GM19099 (cell line): Measurements from ENCODE around the gene TRIM2.

Experiments used
- POLR2A ChIP-seq: IDR thresholded peaks from 3 replicates; pipeline ENCODE4 v1.6.1; 2011; ENCODE audit warnings: low read depth; ENCODE audit not compliant: insufficient read length; ENCODE audit errors: extremely low read depth

TRIM2 gene

GRCh38 chr4:153204247-153204671 is at the start of gene TRIM2:
Gene TRIM2 (plus strand): TSS chr4:153204443. CDS start chr4:153204531, 88 bp downstream.
- no peak for TF ChIP-seq POLR2A

GRCh38 chr4:153155686-153156085 is 48.6 kb upstream of the TRIM2 start:
- TF ChIP-seq POLR2A, result no peak

GRCh38 chr4:153156263-153156662 is 48.0 kb upstream of the TRIM2 start:
- no peak for TF ChIP-seq POLR2A

GRCh38 chr4:153156721-153157120 is 47.5 kb upstream of the TRIM2 start:
- TF ChIP-seq POLR2A, result no peak

- TF ChIP-seq POLR2A, result no peak
Measured at GRCh38 chr4:153159016-153159415, 45.2 kb upstream of the TRIM2 start.

GRCh38 chr4:153159728-153160221 is 44.5 kb upstream of the TRIM2 start:
- no peak for TF ChIP-seq POLR2A

GRCh38 chr4:153160821-153161220 is 43.4 kb upstream of the TRIM2 start:
- no peak for TF ChIP-seq POLR2A

GRCh38 chr4:153161226-153161963 is 42.8 kb upstream of the TRIM2 start:
- TF ChIP-seq POLR2A, result no peak

GRCh38 chr4:153166716-153167501 is 37.3 kb upstream of the TRIM2 start:
- TF ChIP-seq POLR2A, result no peak

GRCh38 chr4:153169776-153170175 is 34.5 kb upstream of the TRIM2 start:
- TF ChIP-seq POLR2A, result no peak

GRCh38 chr4:153170407-153170806 is 33.8 kb upstream of the TRIM2 start:
- no peak for TF ChIP-seq POLR2A

GRCh38 chr4:153174821-153175567 is 29.2 kb upstream of the TRIM2 start:
- TF ChIP-seq POLR2A, result no peak

GRCh38 chr4:153176938-153177337 is 27.3 kb upstream of the TRIM2 start:
- no peak for TF ChIP-seq POLR2A

GRCh38 chr4:153177841-153178240 is 26.4 kb upstream of the TRIM2 start:
- TF ChIP-seq POLR2A, result no peak

- no peak for TF ChIP-seq POLR2A
Measured at GRCh38 chr4:153179100-153179499, 25.1 kb upstream of the TRIM2 start.
